K562 (cell line): ENCODE data around the gene RAPSN. TPM values are rescaled to one million over a fixed set of nuclear protein-coding genes. Genes with fewer than 3 reads are reported as not detected.
A peak's percentile ranks its signal among the peaks of the same experiment; 100 is the strongest.

ENCODE experiments used
- CCNT2 ChIP-seq: IDR thresholded peaks from 2 replicates; pipeline ENCODE4 v1.6.1; 2011; ENCODE audit warnings: borderline replicate concordance, low read depth, mild to moderate bottlenecking, moderate library complexity, mixed read lengths, low read length; ENCODE audit not compliant: insufficient read length; ENCODE audit errors: extremely low read depth
- CTCF ChIP-seq, 3 experiments: IDR thresholded peaks in 2 of 3; conservative IDR thresholded peaks in 1 of 3; 2 replicates each; pipeline ENCODE4 v1.5.1; 2011 to 2012; ENCODE audit warnings: low read length in 3 of 3, mild to moderate bottlenecking in 3 of 3, control low read depth in 2 of 3, improper control_type of control experiment in 1 of 3, inconsistent platforms in 1 of 3, low read depth in 1 of 3, mixed read lengths in 1 of 3, moderate library complexity in 1 of 3; ENCODE audit not compliant: insufficient read depth in 2 of 3
- NFRKB ChIP-seq: fragments of 450-650 bp; IDR thresholded peaks from 2 replicates; pipeline ENCODE4 v1.6.1; 2016; ENCODE audit warnings: low read depth
- NFYB ChIP-seq: IDR thresholded peaks from 2 replicates; pipeline ENCODE4 v1.6.1; 2011; ENCODE audit warnings: mild to moderate bottlenecking, moderate library complexity; ENCODE audit not compliant: insufficient read length; ENCODE audit errors: extremely low read depth
- POLR2AphosphoS5 ChIP-seq: IDR thresholded peaks from 2 replicates; pipeline ENCODE4 v1.6.1; 2011; ENCODE audit warnings: mild to moderate bottlenecking, low read depth, low read length, moderate library complexity; ENCODE audit not compliant: control insufficient read depth, insufficient read depth
- POLR2H ChIP-seq: IDR thresholded peaks from 2 replicates; pipeline ENCODE4 v1.6.1; 2016; ENCODE audit warnings: missing genetic modification characterization, low read depth, mild to moderate bottlenecking, control low read depth, missing compliant biosample characterization, moderate library complexity
- RBM15 ChIP-seq: fragments of 200-400 bp; formaldehyde crosslinking; IDR thresholded peaks from 2 replicates; pipeline ENCODE4 v1.6.1; 2018; ENCODE audit warnings: mild to moderate bottlenecking, low read length, moderate library complexity; ENCODE audit not compliant: insufficient read depth
- RBM39 ChIP-seq: fragments of 200-400 bp; formaldehyde crosslinking; optimal IDR thresholded peaks from 2 replicates; pipeline ENCODE3; 2018; ENCODE audit warnings: low read depth, low read length
- TBP ChIP-seq: optimal IDR thresholded peaks from 2 replicates; pipeline ENCODE3; 2011; ENCODE audit warnings: low read depth, low read length, improper control_type of control experiment
- ZNF318 ChIP-seq, 2 experiments: fragments of 450-650 bp; IDR thresholded peaks; 2 replicates each; pipeline ENCODE4 v1.6.1; 2016; ENCODE audit warnings: mild to moderate bottlenecking in 2 of 2, borderline replicate concordance in 1 of 2, low read depth in 1 of 2, moderate library complexity in 1 of 2
- ZNF395 ChIP-seq: fragments of 200-800 bp; sonication (Bioruptor generic); IDR thresholded peaks from 2 replicates; pipeline ENCODE4 v1.6.1; 2017; ENCODE audit warnings: missing genetic modification characterization, missing compliant biosample characterization
- ZNF436 ChIP-seq: fragments of 250-450, 450-650 bp; sonication (Bioruptor Pico); formaldehyde crosslinking; IDR thresholded peaks from 2 replicates; pipeline ENCODE4 v1.7.0; 2020; ENCODE audit warnings: mild to moderate bottlenecking
- ZNF717 ChIP-seq: fragments of 250-450 bp; sonication (Bioruptor Pico); IDR thresholded peaks from 2 replicates; pipeline ENCODE4 v1.5.0; 2021
- polyA plus RNA-seq, 8 experiments: library from polyadenylated mRNA; depleted of rRNA in 4 of 8; stranded (reverse) in 5 of 8; unstranded in 3 of 8; fragments of >200 nt; fragmentation: Nextera tagmentation in 2 of 8; fragmentation: Illumina TruSeq in 1 of 8; extraction: Ambion mirVana in 2 of 8; extraction: Trizol in 1 of 8; gene quantifications; 2 replicates each; pipeline versions ENCODE4 v1.2.1 to v1.2.3, GENCODE V29; 2011 to 2014; ENCODE audit warnings: inconsistent platforms in 1 of 8, missing spikeins in 1 of 8
- total RNA-seq, 7 experiments: library from RNA; depleted of rRNA in 6 of 7; stranded (reverse); fragments of >200 nt in 6 of 7; fragmentation: Illumina TruSeq in 2 of 7; extraction: Trizol in 2 of 7; gene quantifications; 2 replicates each; pipeline versions ENCODE4 v1.2.1 to v1.2.3, GENCODE V29; 2011 to 2021; ENCODE audit warnings: low replicate concordance in 1 of 7

RAPSN gene
- total and polyA plus RNA-seq, 9 of the 15 experiments (the other 6 are each of a cell fraction or from before 2014, with no cell fraction given): 0.06 to 0.11 TPM; not detected in 7

- TF ChIP-seq RBM15 (no peak), ZNF395 (CRISPR knock-in tag) (no peak), RBM39 (no peak), CTCF (IDR thresholded peaks at IDR 0.05 in 2 of 3, conservative IDR thresholded peaks at IDR 0.05 in 1 of 3; ENCODE audit: insufficient read depth in 2 of 3, low read depth in 1 of 3, low read length in 3 of 3) (no peak), ZNF717 (CRISPR knock-in tag) (no peak), POLR2H (no peak), NFYB (no peak), ZNF318 (IDR thresholded peaks at IDR 0.05; ENCODE audit: borderline replicate concordance in 1 of 2, low read depth in 1 of 2) (no peak), POLR2AphosphoS5 (no peak), CCNT2 (no peak), NFRKB (peak; percentile 33; the same call in 1 of the 2 replicates), ZNF436 (CRISPR knock-in tag) (no peak), TBP (no peak)
Observed at GRCh38 chr11:47393163-47394049, 55.5 kb downstream of the RAPSN start (continued).
